Mucosa of descending colon (tissue), 3 donors: Measurements from ENCODE around the gene OSBPL5. TPM values are rescaled to one million over a fixed set of nuclear protein-coding genes. Genes with fewer than 3 reads are reported as not detected.

Experiments used
- ATAC-seq: fragments of 200-7000 bp; cut with Tn5 transposase; one replicate; pipeline ENCODE4 v1.9.1; 2020; ENCODE audit warnings: mild to moderate bottlenecking, moderate library complexity
- DNase-seq, 3 donors: peaks; one replicate each; pipeline ENCODE4 v3.0.0-alpha.2; 2020
- H3K36me3 ChIP-seq: fragments of 200-600 bp; one replicate; pipeline ENCODE4 v1.8.0; 2021; ENCODE audit warnings: low read depth, mild to moderate bottlenecking
- H3K4me1 ChIP-seq: fragments of 200-600 bp; one replicate; pipeline ENCODE4 v1.8.0; 2021; ENCODE audit warnings: low read depth, mild to moderate bottlenecking
- H3K4me3 ChIP-seq: fragments of 200-600 bp; one replicate; pipeline ENCODE4 v1.8.0; 2021; ENCODE audit warnings: mild to moderate bottlenecking
- H3K9me3 ChIP-seq: fragments of 200-600 bp; one replicate; pipeline ENCODE4 v1.8.0; 2021; ENCODE audit warnings: mild to moderate bottlenecking
- CTCF ChIP-seq: fragments of 200-600 bp; IDR thresholded peaks from one replicate; pipeline ENCODE4 v1.8.0; 2022; ENCODE audit warnings: antibody characterized with exemption, mild to moderate bottlenecking
- intact Hi-C, 2 donors: fragments of 100-400 bp; cut with DNase I in 1 of 2; cut with micrococcal nuclease in 1 of 2; formaldehyde crosslinking; loops; one replicate each; pipeline versions ENCODE4 v1.11.0 to v1.11.1; 2022; cut with DNase I, micrococcal nuclease
- total RNA-seq, 3 donors: library from RNA; stranded (reverse); fragmentation: NEBNext Ultra II Directional in 2 of 3; extraction: Animal tissue kit (Norgen Biotek cat#: 25700) in 2 of 3; gene quantifications; one replicate each; pipeline versions ENCODE4 v1.2.1 to v1.2.4, GENCODE V29; 2021 to 2023
- donor health status: DM: no; HTN: no; CAD: no; lungs with moderate emphysema.
- donor health status: DM: no; HTN: no; CAD: no.
- donor health status: DM: no; HTN: yes; CAD: no.

The OSBPL5 gene
- total RNA-seq, 3 donors from 2014 or later = 43.6 to 64.1 (median 52.4) TPM

DNA sequence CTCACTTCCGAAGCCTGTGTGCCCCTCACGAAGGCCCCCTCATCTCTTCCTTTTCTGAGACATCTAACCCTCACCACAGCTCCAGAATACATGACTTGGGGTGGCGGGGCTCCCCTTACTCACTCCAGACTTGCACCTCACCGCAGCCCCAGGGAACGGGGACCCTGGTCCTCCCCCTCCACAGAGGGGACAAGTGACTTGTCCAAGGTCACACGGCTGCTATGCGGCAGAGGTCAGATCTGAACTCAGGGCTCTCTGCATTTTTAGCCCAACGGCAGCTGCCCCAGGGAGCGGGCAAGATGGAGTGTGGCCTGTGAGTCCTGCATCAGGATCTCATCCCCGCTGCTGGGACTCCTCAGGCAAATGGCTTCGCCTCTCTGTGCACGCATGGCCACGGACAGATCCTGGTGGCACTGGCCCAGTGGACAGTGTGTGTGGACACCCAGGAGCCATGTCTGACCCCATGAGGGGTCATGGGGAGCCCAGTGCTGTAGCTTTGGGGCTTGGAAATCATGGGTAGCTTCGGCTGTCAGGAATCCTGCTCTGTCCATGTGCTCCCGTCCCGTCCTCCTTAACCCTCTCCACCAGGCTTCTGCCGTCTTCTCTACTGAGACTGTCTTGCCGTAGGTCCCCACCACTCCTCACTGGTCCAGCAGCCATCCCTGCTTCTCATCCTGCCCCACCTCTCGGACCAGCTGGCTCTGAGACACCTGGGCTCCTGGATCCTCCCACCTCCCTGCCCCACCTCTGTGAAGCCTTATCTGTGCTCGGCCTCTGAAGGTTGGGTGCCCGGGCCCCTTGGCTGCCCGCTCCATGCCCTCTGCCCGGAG is 59.9 kb downstream of the OSBPL5 start:
- Histone ChIP-seq H3K36me3 (no peaks in the 10 kb centered on the region), H3K4me1 (no peaks in the 10 kb centered on the region), H3K9me3 (no peaks in the 10 kb centered on the region), H3K4me3 (no peak overlapping the region)
- intact Hi-C loops = no loop called here
- TF ChIP-seq CTCF = no peak
- ATAC-seq = no peak
- DNase-seq = no peak

- Histone ChIP-seq H3K4me3 (no peak overlapping the region), H3K36me3 (no peaks in the 10 kb centered on the region), H3K4me1 (no peaks in the 10 kb centered on the region), H3K9me3 (no peaks in the 10 kb centered on the region)
- no peak for ATAC-seq
- intact Hi-C loops = no loop called here
- TF ChIP-seq CTCF = no peak
- DNase-seq = peak in 1 of 3 donors; percentile 0
These were observed 60.9 kb downstream of the OSBPL5 start for GRCh38 chr11:3104051-3104714.

DNA sequence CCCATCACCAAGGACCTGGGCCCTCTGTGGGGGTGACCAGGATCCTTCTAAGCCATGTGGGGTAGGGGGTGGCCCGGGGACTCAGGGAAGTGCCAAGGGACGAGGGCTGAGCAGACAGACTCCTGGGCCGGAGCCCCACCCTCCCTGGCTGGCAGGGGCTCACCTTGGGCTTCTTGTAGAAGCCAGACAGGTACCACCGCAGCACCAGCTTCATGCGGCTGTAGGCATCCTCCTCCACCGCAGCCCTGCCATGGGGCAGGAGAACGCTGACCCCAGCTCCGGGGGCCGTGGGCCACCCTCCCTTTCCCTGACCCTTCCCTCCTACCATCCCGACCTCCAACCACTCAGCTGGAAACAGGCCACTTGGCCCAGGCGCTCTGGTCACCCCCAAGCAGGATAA is 62.0 kb downstream of the OSBPL5 start:
- H3K9me3 ChIP-seq = no peaks in the 10 kb centered on the region
- H3K4me1 ChIP-seq = no peaks in the 10 kb centered on the region
- intact Hi-C loops = no loop called here
- ATAC-seq (no peak), DNase-seq (no peak)
- no peak overlapping the region for H3K4me3 ChIP-seq
- no peaks in the 10 kb centered on the region for H3K36me3 ChIP-seq
- TF ChIP-seq CTCF = no peak

GRCh38 chr11:3102641-3102921 is 62.5 kb downstream of the OSBPL5 start:
- TF ChIP-seq CTCF = no peak
- Histone ChIP-seq H3K4me3 (no peak overlapping the region), H3K9me3 (no peaks in the 10 kb centered on the region), H3K4me1 (no peaks in the 10 kb centered on the region), H3K36me3 (no peaks in the 10 kb centered on the region)
- DNase-seq (no peak), ATAC-seq (no peak)
- intact Hi-C loops = no loop called here

DNA sequence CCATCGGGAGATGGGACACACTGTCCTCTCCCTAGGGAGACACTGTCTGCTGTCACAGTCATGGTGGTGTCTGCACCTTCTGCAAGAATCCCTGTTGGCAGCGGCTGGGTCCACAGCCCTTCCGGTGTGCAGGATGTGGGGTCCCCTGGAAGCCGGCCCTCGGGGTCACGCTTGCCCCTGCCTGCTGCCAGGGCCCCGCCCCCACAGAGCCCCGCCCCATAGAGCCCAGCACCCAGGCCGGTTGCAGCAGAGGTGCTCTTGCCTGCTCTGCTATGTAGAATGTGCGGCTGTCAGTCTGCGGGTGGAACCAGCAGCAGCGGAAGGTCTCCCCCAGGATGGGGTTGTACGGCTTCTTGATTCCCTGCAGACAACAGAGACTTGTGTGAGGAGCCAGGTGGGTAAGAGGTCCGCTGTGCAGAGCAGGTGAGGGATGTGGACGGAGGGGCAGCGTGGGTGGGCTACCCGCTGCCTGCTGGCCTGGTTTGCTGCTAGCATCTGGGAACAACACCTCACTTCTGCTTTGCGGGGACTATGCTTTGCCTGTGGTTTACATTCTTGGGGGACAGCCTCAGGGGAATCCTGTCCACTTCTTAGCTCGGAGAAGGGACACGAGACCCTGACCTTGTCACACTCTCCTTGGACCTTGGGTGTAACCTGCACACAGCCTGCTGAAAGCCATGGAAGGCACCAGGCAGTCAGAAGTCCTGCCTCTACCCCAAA is 63.0 kb downstream of the OSBPL5 start:
- Histone ChIP-seq H3K36me3 (no peaks in the 10 kb centered on the region), H3K4me1 (no peaks in the 10 kb centered on the region), H3K4me3 (no peak overlapping the region), H3K9me3 (no peaks in the 10 kb centered on the region)
- TF ChIP-seq CTCF = no peak
- intact Hi-C loops = no loop called here
- DNase-seq = no peak
- ATAC-seq = no peak
